Activated gamma-delta T cell (primary cell): ENCODE data around the gene FOXN1.

Source experiments
- DNase-seq: peaks from one replicate; lab custom pipeline; 2025; lab: John Stamatoyannopoulos, UW

Gene FOXN1

GRCh38 chr17:28524476-28525424 is 18.6 kb downstream of the FOXN1 start:
- no peak for DNase-seq

- DNase-seq: no peak
These were observed 20.2 kb downstream of the FOXN1 start for GRCh38 chr17:28526381-28526780.

- DNase-seq: no peak
These were observed 21.1 kb downstream of the FOXN1 start for GRCh38 chr17:28527181-28527681.

- DNase-seq: no peak
These were observed 21.7 kb downstream of the FOXN1 start for GRCh38 chr17:28527859-28528258.

- DNase-seq: no peak
These were observed 22.3 kb downstream of the FOXN1 start for GRCh38 chr17:28528327-28529012.

- DNase-seq: no peak
These were observed 22.9 kb downstream of the FOXN1 start for GRCh38 chr17:28529013-28529400.

- no peak for DNase-seq
These were observed 24.1 kb downstream of the FOXN1 start for GRCh38 chr17:28530250-28530649.

- no peak for DNase-seq
These were observed 24.8 kb downstream of the FOXN1 start for GRCh38 chr17:28530926-28531325.

GRCh38 chr17:28532050-28532960 is 26.2 kb downstream of the FOXN1 start:
- no peak for DNase-seq

GRCh38 chr17:28533091-28533807 is 27.1 kb downstream of the FOXN1 start:
- no peak for DNase-seq

- no peak for DNase-seq
These were observed 28.7 kb downstream of the FOXN1 start for GRCh38 chr17:28534740-28535375.

GRCh38 chr17:28536532-28537218 is 30.5 kb downstream of the FOXN1 start:
- no peak for DNase-seq

GRCh38 chr17:28537219-28537610 is 31.1 kb downstream of the FOXN1 start:
- DNase-seq: no peak

GRCh38 chr17:28538296-28538895 is 32.2 kb downstream of the FOXN1 start:
- DNase-seq: no peak

GRCh38 chr17:28540231-28540630 is 34.1 kb downstream of the FOXN1 start:
- no peak for DNase-seq

GRCh38 chr17:28541439-28541838 is 35.3 kb downstream of the FOXN1 start:
- no peak for DNase-seq

GRCh38 chr17:28544402-28545140 is 38.4 kb downstream of the FOXN1 start:
- no peak for DNase-seq

- DNase-seq: no peak
These were observed 39.0 kb downstream of the FOXN1 start for GRCh38 chr17:28545141-28545503.

- DNase-seq: no peak
These were observed 39.8 kb downstream of the FOXN1 start for GRCh38 chr17:28545787-28546415.
